Activated naive CD4-positive, alpha-beta T cell treated with Interleukin-2 at 50 U/mL for 16 hours (primary cell): ENCODE data around the gene DNAJC5.
A peak's percentile ranks its signal among the peaks of the same experiment; 100 is the strongest.
"Not testable (repeated sequence)": the region's sequence is repeated elsewhere in the genome, so short reads cannot be mapped to it uniquely, and the experiment has no call there.

Source experiments
- DNase-seq: peaks from one replicate; pipeline ENCODE4 v3.0.0-alpha.2; 2020

DNAJC5 gene, protein sequence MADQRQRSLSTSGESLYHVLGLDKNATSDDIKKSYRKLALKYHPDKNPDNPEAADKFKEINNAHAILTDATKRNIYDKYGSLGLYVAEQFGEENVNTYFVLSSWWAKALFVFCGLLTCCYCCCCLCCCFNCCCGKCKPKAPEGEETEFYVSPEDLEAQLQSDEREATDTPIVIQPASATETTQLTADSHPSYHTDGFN

DNA sequence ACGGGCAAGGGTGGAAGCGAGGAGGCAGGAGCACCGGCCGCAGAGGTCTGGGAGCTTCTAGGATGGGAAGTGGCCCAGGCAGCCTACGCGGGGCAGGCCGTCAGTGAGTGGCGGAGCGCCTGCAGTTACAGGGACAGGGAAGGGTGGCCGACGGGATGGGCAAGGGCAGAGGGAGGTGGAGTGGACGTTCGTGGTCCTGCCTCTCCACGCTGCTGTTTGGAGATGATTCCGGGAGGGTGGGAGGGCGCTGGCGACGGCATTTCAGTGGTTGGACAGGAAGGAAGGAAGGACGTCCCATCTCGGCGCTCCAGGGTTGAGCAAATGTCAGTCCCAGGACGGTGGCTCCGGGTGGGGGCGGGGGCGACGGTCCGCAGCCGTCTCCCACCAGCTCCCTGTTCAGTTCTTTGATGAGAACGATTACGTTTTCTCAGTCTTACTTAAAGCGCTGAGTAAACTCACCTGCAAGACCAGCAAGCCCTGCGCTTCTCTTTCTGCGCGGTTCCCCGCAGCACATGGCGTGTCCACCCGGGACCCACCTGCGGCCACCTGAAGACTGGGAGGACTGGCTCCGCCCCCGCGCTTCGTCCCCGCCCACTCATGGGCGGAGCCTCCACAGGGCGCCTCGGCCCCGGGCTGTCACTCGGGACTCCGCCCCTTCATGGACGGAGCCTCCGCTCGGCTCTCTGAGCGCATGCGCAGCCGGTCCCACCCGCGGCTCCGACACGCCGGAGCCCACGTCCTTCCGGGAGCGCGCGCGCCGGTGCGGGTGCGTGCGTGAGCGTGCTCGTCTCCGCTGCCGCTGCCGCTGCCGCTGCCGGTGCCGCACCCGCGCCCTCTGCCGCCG, at the start of gene DNAJC5:
DNAJC5 (plus strand) TSS at position 769 of the 844 bp plus-strand sequence. CDS start 33,220 bp downstream, outside the sequence.
- DNase-seq: peak; percentile 95

DNA sequence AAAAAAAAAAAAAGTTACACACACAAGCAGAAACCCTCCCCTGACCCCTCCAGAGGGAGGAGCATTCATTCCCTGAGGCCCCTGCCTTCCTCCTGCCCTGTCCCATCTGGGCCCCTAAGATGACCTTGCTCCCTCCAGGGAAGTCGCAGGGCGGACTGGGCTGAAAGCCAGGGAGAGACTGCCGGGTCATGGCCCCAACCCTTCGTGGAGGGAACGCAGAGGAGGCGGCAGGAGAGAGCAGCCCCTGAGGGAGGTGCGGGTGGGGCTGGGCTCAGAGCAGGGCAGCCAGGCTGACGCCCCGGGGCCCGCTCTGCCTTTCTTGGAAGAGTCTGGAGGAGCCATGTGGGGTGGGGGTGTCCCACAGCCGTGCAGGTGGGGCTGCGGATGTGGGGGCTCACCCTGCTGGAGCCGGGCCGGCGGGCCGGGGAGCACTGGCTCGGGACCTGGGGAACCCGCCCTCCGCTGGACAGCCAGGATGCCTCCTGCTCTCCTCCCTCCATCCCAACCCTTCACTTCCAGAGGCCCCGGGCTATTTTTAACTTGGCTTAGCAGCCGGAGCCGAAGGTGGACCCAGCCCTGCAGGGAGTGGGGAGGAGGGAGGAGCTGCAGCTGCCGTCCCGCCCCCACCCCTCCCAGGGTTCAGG, 48.7 kb upstream of the DNAJC5 start:
- DNase-seq: no peak

DNA sequence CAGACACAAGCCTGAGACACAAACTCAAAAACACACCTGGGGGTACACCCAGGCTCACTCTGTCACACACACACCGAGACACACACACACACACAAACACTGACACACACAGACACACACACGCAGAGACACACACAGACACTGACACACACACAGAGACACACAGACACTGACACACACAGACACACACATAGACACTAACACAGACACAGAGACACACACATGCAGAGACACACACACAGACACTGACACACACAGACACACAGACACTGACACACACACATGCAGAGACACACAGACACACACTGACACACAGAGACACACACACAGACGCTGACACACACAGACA, 48.1 kb upstream of the DNAJC5 start:
- DNase-seq: no peak

DNA sequence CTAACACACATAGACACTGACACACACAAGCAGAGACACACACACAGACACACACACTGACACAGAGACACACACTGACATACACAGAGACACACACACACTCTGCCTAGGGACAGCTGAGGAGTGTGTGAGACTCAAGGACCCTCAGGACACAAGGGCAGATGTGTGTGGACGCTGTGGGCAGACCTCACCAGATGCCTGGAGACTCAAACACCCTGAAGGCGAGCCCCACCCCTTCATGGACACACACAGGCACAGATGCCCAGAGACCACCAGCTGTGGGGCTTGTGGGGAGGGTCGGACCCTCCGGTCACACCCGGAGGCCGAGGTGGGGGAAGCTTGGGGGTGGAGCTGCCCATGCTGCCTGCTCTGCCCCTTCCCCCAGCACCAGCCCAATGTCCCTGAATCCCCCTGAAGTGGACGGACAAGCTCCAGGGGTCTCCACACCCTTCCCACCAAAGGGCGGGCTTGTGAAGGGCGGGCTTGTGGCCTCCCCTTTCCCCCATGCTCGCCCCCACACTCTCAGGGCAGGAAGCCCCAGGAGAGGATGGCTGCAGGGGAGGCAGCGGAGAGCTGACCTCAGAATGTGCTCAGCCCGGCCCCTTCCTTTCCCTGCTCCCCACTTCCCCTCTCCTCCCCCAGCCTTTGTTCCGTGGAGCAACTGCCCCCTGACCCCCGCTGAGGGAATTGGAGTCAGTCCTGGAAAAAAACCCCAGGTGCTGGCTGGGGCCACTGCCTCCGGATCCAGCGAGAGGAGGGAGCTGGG, 47.5 kb upstream of the DNAJC5 start:
- no peak for DNase-seq

DNA sequence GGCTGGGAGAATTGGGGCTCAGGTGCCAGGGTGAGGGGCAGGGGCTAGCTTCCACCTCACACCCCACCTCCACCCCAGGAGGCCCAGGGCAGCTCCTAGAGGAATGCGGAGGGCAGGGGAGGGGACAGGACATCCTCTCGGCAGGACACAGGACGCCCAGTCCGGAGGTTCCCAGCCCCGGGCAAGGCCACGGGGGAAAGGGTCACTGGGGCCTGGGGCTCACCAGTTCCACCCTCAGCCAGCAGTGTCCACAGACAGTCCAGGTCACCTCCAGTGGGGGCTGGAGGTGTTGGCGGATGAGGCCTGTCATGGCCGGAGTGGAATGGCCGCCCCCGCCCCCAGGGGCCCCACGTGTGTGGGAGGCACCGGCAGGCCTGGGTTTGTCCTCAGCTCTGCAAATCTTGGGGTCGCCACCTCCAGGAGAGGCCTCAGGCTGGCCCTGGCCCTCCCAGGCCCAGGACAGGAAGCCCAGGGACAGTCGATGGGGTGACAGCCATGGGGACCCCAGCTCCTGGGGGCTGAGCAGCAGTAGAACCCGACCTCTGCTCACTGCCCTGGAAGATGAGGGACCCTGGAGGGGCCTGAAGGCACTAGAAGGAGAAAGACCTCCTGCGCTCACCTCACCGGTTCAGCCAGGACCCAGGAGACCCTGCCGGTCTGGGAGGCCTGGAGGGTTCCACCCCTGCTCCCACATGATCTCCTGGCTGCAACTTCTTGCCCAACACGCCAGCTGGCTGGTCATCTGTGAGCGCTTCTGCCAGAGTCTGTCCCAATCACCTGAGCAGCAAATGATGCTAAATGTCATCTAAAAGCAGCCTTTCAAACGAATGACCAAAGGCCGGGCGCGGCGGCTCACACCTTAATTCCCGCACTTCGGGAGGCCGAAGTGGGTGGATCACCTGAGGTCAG, 46.7 kb upstream of the DNAJC5 start:
- no peak for DNase-seq

DNA sequence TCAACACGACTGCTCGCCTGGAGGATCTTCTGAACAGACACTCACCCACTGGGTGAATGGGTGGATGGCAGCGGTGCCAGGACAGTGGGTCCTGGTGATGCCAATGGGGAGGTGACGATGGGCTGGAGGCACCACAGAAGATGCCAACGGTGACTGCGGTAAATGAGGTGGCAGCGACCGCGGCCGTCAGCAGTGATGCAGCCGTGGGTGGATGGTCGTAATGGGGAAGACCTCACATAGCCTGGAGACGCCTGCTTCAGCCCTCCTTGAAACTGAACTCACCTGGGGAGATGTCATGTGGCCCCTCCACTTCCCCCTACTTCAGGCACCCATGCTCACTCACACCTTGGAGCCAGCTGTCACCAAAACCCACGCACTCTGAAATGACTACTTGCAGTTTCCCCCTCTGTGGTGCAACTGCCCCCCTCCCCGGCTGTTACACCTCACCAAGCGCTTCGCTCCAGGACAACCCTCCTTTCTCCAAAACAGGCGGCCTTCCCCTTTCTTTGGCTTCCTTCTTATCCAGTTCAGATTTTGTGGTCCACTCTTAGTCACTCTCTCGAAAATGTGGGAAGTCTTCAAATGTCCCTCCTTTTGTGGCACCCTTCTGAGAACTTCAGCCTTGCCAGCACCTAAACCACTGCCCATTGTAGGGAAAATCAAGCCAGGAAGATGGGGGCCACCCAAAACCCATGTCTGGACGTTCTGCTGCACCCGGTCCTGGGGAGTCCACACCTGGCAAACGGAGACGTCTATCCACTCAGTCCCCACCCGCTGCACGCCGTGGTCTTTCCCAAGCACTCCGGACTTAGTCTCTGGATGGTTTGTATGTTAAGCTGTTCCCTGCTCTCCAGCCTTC, 44.0 kb upstream of the DNAJC5 start:
- DNase-seq: peak; percentile 68

DNA sequence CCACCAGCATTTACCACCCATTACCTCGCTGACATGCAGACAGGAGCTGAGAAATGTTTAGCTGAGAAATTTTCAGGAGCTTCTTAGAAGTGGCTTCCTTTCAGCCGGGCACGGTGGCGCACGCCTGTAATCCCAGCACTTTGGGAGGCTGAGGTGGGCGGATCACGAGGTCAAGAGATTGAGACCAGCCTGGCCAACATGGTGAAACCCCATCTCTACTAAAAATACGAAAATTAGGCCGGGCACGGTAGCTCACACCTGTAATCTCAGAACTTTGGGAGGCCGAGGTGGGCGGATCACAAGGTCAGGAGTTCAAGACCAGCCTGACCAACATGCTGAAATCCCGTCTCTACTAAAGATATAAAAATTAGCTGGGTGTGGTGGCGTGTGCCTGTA, 43.4 kb upstream of the DNAJC5 start:
- DNase-seq: not testable (repeated sequence)

DNA sequence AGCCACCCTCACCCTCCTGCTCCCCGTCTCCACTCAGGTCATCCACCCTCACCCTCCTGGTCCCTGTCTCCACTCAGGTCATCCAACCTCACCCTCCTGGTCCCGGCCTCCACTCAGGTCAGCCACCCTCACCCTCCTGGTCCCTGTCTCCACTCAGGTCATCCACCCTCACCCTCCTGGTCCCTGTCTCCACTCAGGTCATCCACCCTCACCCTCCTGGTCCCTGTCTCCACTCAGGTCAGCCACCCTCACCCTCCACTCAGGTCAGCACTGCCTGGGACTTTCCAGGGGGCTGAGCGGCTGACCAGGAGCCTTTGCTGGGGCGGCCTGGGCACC, 41.2 kb upstream of the DNAJC5 start:
- DNase-seq: not testable (repeated sequence)

DNA sequence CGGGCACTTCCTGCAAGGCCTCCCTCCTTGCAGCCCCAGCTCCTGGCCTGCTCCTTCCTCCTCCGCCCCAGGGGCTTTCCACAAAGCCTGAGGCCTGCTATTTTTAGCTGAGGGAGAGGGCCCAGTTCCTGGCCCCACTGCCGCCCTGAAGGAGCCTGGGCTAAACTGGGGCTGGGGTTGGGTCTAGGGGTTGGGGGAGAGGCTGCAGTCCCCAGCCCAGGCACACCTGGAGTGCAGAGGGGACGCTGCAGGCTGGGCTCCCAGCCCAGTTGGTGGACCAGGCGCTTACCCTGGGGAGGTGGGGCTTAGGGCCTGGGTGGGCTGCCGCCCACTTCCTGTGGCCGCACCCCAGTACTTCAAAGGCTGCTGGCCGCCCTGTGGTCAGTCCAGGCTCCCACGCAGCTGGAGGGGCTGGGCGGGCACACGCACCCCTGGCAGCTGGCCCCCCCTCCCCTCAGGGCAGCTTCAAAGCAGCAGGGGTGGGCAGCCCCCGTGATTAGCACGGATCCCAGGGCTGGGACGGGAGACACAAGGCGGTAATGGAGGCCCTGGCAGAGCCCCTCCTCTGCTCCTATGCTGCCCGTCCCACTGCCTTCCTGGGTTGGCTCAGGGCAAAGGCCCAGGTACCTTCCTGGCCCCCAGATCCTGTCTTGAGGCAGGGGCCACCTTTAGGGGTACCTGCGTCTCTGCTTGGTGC, 40.7 kb upstream of the DNAJC5 start:
- DNase-seq: no peak

DNA sequence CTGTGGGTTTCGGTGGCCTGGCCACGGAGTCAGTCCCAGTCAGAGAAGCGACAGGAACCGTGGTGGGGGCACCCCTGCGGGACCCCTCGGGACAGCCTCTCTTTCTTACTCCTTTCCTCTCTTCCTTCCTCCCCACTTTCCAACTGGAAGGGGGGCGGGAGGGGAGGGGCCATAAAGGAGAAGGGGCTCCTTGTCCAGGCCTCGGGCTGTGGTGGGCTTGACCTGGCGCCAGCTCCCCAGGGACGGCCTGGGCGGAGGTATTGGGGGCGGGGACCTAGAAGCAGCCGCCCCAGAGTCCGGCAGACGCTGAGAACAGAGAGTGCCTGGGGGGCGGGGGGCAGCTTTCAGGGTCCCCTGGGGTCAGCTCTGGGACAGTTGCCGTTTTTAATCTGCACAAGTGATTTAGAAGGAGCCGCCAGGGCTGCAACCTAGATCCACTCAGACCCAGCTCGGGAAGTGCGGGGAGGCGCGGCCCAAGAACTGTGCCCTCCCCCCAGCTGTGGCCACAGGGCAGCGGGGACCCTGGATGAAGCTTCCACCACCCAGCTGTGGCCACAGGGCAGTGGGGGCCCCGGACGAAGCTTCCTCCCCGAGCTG, 40.1 kb upstream of the DNAJC5 start:
- no peak for DNase-seq

DNA sequence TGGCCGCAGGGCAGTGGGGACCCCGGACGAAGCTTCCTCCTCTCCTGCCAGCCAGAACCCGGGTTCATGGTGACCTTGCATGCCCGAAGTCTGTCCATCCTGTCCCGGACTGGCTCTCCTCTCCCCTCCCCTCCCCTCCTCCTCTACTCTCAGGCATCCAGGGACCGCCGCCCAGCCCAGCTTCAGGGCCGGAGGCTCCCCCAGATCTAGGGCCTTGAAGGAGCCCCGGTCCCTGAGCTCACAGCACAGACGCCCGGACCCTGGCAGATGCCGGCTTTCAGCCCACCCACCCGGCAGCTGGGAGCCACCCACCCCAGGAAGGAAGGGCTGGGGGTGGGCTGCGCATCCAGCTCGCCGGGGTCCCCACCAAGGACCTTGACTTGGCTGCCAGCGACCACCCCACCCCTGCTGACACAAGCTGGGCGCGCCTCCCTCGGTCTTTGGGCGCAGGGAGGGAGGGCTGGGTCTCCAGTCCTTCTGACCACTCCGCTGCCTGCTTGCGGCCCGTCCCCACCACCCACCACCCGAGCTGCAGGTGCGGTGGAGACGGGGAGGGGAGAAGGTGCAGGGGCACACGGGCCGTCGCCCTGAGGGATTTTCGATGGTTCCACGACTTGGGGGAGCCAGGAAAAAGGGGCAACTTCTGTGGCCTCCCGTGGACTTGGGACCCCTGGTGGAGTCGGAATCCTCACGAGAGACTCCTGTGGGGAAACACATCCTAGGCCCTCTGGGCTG, 39.4 kb upstream of the DNAJC5 start:
- no peak for DNase-seq

DNA sequence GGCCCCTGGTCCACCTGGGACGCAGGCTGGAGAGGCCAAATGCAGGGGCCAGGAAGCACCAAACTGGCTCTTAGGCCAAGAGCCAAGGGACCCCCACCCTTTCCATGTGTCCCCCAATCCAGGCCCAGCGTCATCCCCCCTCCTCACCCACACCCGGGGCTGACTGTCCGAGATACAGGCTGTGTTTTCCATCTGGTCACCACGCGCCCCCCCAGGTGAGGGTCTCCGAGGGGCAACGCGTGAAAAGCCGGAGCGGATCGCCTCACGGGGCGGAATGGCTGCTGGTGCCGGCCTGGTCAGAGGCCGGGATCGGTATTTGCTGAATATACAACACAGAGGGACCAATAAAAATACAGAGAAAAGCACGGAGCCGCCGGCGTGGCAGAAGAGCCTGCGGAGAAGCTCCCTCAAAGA, 38.8 kb upstream of the DNAJC5 start:
- no peak for DNase-seq

DNA sequence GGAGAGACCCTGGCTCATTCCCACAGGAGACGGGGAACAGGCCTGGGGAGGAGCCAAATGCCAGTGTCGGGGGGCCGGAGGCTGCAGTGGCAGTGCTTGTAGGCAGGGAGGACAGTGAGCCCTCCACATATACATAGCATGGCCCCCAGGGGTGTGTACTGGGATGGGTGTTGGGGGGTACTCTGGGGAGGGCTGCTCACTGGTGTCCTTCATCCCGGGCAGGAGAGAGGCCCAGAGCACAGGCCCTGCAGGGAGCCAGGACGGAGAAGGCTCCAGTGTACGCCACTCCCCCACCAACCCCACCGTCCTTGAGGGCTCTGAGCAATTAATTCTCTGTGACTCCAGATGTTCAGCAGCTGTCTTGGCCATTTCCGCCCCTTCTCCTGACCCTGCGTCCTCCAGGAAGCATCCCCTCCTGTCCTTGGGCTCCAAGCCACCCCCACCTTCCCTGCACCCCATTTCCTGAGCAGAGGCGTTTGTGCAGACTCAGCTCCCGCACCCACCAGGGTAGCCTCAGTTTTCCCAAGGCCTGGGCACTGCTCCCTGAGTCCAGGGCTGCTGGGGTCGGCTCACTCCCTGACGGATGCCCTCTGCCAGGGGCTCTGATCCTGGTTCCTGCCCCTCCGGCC, 37.0 kb upstream of the DNAJC5 start:
- DNase-seq: no peak

DNA sequence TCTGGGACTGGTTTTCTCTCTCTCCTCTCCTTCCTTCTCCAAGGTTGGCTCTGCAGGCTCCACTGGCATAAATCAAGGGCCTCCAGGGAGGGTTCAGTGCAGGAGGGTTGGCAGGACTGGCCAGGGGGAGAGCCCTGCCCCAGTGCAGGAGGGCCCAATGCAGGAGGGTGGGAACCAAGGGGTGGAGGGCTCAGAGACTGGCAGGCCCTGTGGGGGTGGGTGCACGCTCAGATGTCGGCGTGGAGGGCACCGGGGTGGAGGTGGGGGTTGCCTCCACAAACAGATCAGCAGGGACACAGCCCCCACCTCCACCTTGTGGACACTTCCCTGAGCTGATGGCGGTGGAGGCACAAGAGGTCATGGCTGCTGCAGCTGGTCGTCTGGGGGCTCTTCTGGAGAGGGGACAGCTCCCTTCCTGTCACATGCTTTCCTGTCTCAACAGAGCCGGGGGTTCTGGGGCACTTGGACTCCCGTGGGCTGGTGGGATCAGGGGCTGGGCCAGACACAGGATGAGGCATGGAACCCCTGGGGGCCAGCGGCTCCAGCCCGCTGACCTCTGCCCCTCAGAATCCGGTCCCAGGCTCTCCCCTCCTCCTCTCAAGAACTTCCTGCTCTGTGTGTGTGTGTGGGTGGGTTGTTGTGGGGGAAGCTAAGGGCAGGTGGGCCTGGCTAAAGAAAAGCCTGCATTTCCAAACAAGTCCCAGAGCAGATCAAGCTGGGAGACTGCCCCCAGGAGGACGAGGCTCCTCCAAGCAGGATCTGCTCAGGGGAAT, 36.3 kb upstream of the DNAJC5 start:
- no peak for DNase-seq

DNA sequence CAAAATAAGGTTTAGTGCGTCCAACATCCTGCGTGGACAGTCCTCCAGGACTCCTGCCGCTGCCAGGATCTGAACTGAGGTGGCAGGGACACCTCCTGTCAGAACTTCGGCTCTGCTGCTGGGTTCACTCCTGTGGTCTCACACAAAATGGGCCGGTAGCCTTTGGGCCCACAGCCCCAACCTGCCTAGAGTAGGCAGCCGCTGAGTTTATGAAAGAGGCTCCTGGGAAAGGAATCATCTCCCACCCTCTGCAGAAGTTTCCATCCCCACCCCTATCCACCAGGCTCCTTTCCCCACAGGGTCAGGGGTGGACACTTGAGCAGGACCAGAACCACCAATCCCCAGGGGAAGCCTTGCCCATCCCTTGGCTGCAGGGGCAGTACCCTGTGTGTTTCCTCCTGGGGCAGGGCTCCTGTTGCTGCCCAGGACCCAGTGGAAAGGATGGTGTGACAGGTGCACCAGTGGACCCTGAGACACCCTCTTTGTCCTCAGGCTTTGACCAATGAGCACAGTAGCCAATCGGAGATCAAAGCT, 35.7 kb upstream of the DNAJC5 start:
- DNase-seq: no peak

DNA sequence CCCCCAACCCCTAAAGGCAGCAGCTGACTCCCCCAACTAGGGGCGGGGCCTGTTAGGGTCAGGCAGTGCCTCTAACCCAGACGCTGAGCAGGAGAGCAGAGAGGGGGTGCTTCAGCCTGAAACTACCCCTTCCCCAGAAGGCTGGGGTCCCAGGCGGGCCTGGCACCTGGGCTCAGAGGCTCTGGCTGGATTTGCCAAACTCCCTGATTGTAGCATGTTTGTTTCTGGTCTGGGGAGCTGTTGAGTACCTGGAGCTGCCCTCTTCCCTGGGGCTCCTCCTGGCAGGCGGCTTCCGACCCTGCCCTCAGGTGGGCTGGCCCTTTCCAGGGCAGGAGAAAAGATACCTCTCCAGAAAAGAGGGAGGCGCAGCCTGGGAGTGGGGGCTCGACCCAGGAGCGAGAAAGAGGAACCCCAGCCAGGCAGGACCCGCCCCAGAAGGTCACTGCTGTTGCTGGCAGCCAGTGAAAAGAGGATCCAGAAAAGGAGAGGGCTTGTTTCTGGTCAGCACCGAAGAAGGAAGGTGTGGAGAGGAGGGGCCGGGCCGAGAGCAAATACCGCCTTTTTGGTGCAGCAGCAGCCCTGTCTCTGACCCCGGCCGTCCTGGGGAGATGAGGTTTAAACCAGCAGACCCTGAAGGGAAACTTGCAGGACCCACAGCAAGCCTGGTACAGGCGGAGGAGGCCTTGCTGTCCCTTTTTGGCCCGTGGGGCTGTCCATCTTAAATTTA, 34.4 kb upstream of the DNAJC5 start:
- no peak for DNase-seq

DNA sequence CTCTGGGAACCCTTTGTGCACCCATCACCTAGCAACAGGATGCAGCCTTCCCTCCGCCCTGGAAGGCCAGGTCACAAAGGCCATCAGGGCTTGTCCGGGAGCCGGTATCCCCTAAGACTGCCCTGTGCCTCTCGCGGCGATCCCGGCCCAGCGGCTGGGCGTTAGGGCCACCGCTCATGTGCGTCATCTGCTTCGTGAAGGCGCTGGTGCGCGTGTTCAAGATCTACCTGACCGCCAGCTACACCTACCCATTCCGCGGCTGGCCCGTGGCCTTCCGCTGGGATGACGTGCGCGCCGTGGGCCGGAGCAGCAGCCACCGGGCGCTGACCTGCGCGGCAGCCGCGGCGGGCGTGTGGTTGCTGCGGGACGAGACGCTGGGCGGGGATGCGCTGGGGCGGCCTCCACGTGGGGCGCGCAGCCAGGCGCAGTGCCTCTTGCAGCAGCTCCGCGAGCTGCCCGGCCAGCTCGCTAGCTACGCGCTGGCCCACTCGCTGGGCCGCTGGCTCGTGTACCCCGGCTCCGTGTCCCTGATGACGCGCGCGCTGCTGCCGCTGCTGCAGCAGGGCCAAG, 33.5 kb upstream of the DNAJC5 start, which contains the start of gene ABHD16B:
ABHD16B (plus strand) TSS at position 134 of the 570 bp plus-strand sequence; CDS start at position 177, 43 bp downstream.
- no peak for DNase-seq
